Measurements from ENCODE around the gene FUS. TPM values are rescaled to one million over a fixed set of nuclear protein-coding genes. Genes with fewer than 3 reads are reported as not detected.

Gene FUS
- total and polyA plus RNA-seq, 2 of the 8 experiments (the other 6 are each of a cell fraction or from before 2014, with no cell fraction given): 484 to 685 TPM

DNA sequence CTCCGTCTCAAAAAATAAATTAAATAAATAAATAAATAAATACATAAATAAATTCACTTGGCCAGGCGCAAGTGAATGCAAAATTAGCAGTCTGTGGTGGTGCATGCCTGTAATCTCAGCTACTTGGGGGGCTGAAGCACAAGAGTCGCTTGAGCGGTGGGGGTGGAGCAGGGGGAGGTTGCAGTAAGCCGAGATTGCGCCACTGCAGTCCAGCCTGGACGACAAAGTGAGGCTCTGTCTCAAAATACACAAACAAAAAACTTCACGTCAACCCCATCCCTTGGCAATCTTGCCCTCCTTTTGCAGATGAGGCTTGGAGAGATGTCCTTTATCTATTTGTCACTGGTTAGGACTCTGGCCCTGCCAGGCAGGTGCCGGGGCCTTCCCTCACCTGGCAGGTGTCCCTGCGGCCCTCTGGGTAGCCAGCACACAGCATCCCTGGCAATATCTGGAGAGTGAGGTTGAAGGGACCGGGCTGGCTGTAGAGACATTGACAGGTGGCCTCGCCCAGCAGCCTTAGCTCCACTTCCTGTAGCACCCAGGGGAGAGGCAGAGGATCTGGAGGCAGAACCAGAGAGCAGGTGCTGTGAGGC, 34.4 kb upstream of the FUS start:
- Histone ChIP-seq H3K23ac (ENCODE audit: insufficient read length) (no peak overlapping the region), H4K91ac (replicated peaks; ENCODE audit: insufficient read length, low read length) (no peak overlapping the region), H3K56ac (replicated peaks; ENCODE audit: insufficient read length, low read depth, low read length) (no peak overlapping the region), H3K4me3 (ENCODE audit: extremely low read depth in 1 of 4, insufficient read depth in 2 of 4, low read depth in 3 of 4, low read length in 4 of 4) (no peak overlapping the region), H2BK120ac (replicated peaks; ENCODE audit: low read depth, low read length) (no peak overlapping the region), H2BK15ac (ENCODE audit: low read length) (no peak overlapping the region), H3K4me1 (replicated peaks in 1 of 4; ENCODE audit: control insufficient read depth in 3 of 4, insufficient read depth in 4 of 4, low read length in 3 of 4) (peaks cover 0 to 28% (median 15%) of the 10 kb centered on the region in 4 experiments; a peak in 6 of 7 replicates), H3K9me3 (ENCODE audit: insufficient read depth in 2 of 2, low read depth in 1 of 2, low read length in 1 of 2) (no peaks in the 10 kb centered on the region), H4K8ac (ENCODE audit: extremely low read depth, insufficient read depth, low read length) (no peak overlapping the region), H3K79me1 (ENCODE audit: low read depth, low read length) (no peaks in the 10 kb centered on the region), H3K14ac (ENCODE audit: insufficient read length) (no peak overlapping the region), H4K20me1 (replicated peaks in 1 of 2; ENCODE audit: control insufficient read depth in 1 of 2, insufficient read depth in 2 of 2, low read length in 2 of 2) (no peaks in the 10 kb centered on the region), H3K27ac (ENCODE audit: low read depth, low read length) (no peak overlapping the region), H2AK5ac (ENCODE audit: low read depth, low read length) (no peak overlapping the region), H4K5ac (ENCODE audit: insufficient read length, low read depth, low read length) (no peak overlapping the region), H2BK5ac (ENCODE audit: low read depth, low read length) (no peak overlapping the region), H3K23me2 (ENCODE audit: low read depth, low read length) (peaks cover 11% of the 10 kb centered on the region; the same call in 1 of the 2 replicates), H2BK12ac (ENCODE audit: low read depth, low read length) (no peak overlapping the region), H3K4me2 (ENCODE audit: insufficient read depth in 1 of 2, low read depth in 2 of 2, low read length in 2 of 2) (no peak overlapping the region), H3K36me3 (ENCODE audit: control insufficient read depth in 2 of 4, insufficient read depth in 4 of 4, low read length in 3 of 4) (no peaks in the 10 kb centered on the region), H2BK20ac (ENCODE audit: low read length) (no peak overlapping the region), H2AFZ (ENCODE audit: low read length) (no peak overlapping the region), H3K27me3 (replicated peaks in 1 of 4; ENCODE audit: control insufficient read depth in 3 of 4, extremely low read depth in 1 of 4, insufficient read depth in 3 of 4, low read length in 3 of 4) (peaks cover 1 to 23% (median 15%) of the 10 kb centered on the region in 4 experiments), H3K79me2 (ENCODE audit: control insufficient read depth in 1 of 2, insufficient read depth in 2 of 2, low read length in 2 of 2) (no peaks in the 10 kb centered on the region), H3K4ac (replicated peaks; ENCODE audit: insufficient read length, low read depth, low read length) (no peak overlapping the region), H3K18ac (ENCODE audit: extremely low read depth, low read length) (no peak overlapping the region), H3K9ac (replicated peaks in 1 of 4; ENCODE audit: extremely low read depth in 1 of 4, low read depth in 3 of 4, low read length in 3 of 4) (no peak overlapping the region)
- ChIA-PET CTCF (ENCODE audit: partially characterized antibody) (interaction anchor here (0.6 to 8.1 kb wide), 9 partner anchors 10 to 188 kb away, joined by 3 to 56 read pairs (median 3); partner anchors contain the start of genes BCKDK, KAT8 and PRSS8), POLR2A (ENCODE audit: partially characterized antibody) (interaction anchor here (1.8 to 34.9 kb wide), 4 partner anchors 24 to 57 kb away, joined by 5 to 713 read pairs (median 79); partner anchors contain the start of genes BCKDK, FUS, KAT8 and PRSS8)
- WGBS, 2 experiments (ENCODE audit: extremely low coverage in 1 of 2, insufficient coverage in 1 of 2, insufficient read length in 1 of 2, insufficient replicate concordance in 2 of 2, low coverage in 1 of 2, low lambda C conversion rate in 2 of 2, missing lambda C conversion rate in 1 of 2): 91% methylated on average over 11 of the region's 12 CpGs; no CpG with 5 or more reads in 1 of the 2 experiments
- no peak for FAIRE-seq
- DNase-seq (ENCODE audit: low read depth in 1 of 2, low spot score in 2 of 2): no peak
